ENCODE results near the gene CDK11B.
"Not testable (repeated sequence)": the region's sequence is repeated elsewhere in the genome, so short reads cannot be mapped to it uniquely, and the experiment has no call there.

The CDK11B gene

DNA sequence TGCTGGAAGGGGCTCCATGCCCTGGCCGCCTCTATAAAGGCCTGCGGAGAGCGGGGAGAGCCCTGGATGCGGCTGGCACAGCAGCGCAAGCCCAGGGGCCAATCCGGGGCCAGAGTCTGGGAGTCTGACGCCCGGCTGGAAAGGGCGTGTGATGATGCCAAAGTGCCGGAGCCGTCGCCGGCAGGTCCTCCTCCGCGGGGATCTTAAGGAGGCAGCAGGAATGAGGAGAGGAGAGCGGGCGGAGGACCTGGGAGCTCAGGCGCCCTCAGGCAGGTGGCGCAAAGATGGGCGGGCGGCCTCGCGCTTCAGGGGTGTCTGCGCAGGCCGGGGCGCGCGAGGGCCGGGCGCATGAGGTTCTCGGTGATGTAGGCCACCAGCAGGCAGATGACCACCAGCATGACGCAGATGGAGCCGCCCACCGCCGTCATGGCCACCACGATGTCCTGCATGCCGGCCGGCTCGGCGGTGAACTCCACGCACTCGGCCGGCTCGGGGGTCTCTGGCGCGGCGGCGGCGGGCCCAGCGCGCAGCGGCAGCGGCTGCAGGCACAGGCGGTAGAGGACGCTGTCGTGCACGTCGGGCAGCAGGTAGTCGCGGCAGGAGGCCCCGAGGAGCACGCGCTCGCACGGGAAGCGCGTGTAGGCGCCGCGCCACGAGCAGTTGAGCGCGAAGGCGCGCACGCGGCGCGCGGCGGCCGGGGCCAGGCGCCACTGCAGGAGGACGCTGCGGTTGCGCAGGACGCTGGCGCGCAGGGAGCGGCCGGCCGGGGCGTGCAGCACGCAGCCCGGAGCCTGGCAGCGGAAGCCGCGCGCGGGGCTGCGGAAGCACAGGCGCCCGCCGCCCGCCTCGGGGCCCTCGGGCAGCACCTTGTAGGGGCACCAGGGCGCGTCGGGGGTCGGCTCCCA lies 59.5 kb downstream of the CDK11B start:
- DNase-seq (ENCODE audit: low read depth) = no peak

DNA sequence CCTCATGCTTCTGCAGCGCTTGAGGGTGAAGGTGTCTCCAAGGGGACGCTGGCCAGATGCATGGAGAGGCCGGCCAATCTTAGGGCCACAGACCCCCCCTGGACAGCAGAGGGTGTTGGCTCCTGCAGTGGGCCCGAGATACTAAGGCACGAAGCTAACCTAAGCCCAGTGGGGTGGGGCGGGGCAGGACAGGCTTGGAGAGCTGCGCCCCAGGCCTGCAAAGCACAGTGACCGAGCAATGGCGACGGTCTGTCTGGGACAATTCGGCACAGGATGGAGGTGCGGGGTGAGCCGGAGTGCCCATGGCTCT lies 60.1 kb downstream of the CDK11B start:
- no peak for DNase-seq (ENCODE audit: low read depth)

DNA sequence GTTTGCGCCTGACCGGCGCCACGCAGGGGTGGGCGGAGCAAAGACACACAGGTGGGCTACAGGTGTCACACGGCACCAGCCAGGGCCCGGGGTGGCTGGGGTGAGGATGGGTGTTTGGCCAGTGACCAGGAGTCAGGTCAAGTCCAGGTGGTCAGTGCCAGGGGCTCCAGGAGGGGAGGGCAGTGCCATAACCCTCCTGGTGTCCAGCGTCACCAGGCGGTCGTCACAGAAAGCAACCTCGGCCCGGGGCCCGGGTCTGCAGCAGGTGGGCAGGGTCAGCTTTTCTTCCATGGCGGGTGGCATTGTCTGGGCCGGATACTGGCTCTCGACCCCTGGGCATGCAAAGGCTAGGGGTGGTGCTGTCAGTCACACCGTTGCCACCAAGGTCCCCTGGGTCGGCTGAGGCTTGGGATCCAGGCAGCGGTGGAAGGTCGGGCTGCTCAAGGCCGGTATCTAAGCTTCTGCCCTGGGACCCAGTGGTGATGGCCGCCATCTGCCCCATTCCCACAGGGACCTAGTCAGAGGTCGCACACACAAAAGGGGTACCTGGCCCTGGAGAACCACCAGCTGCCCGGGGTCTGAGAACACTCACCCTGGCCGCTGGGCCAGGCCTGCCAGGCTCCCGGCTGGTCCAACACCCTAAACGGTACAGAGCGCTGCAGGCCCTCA lies 60.6 kb downstream of the CDK11B start:
- DNase-seq (ENCODE audit: low read depth) = no peak

DNA sequence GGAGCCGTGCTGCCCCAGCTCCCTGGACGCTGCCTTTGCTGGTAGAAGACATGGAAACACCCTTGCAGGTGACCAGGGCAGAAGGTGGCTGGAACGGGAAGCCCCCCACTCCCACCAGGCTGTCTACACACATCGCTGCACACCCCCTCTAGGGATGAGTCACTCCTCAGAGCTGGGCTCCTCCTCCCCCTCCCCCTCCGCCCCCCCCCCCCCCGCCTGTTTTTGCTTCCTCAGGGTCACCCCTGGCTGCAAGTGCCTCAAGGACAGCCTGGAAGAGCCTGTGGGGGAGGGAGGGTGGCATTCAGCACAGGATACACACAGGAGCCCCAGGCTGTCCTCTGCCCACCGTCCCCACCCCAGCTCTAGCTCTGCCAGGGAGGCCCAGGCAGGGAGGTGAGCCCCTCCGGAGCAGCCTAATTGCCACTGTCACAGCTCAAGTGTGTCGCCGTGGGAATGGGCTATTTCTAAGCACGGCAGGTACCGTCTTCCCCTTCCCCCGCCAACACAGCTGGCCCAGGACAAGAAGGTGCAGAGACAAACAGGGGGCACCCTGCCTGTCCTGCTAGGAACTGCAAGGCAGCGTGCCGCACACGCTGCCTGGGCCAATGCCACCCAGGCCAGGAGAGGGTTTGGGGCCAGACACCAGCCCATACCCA lies 61.4 kb downstream of the CDK11B start:
- no peak for DNase-seq (ENCODE audit: low read depth)

DNA sequence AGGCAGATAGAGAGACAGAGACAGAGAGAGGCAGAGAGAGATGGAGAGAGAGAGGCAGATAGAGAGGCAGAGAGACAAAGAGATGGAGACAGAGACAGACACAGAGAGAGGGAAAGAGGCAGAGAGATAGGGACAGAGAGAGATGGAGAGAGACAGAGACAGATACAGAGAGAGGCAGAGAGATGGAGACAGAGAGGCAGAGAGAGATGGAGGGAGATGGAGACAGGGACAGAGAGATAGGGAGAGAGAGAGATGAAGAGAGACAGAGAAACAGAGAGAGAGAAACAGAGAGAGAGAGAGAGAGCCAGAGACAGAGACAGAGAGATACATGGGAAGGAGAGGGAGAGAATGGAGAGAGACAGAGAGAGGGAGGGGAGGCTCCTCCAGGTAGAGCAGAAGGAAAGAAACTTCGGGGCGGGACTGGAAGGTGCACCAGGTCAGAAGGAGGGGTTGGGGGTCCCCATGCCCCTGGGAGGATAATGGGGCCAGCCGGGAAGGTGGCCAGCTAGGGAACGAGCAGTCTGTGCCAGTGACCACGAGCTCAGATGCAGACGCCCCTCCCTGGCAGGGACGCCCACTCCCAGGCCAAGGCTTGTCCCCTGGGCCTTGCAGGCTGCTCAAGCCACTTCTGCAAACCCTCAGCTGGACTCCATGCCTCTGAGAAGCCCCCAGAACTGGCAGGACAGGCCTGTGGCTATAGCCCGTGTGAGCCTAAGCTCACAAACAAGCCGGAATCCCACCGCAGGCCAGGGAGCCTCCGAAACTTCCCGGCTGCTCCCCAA lies 62.1 kb downstream of the CDK11B start:
- no peak for DNase-seq (ENCODE audit: low read depth)

DNA sequence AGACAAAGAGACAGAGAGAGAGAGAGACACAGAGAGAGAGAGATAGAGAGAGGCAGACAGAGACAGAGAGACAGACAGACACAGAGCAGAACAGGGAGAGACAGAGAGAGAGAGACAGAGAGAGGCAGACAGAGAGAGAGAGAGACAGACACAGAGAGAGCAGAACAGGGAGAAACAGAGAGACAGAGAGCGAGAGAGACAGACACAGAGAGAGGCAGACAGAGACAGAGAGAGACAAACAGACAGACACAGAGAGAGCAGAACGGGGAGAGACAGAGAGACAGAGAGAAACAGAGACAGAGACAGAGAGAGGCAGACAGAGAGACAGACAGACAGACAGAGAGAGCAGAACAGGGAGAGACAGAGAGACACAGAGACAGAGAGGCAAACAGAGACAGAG lies 63.5 kb downstream of the CDK11B start:
- not testable (repeated sequence) for DNase-seq (ENCODE audit: low read depth)

DNA sequence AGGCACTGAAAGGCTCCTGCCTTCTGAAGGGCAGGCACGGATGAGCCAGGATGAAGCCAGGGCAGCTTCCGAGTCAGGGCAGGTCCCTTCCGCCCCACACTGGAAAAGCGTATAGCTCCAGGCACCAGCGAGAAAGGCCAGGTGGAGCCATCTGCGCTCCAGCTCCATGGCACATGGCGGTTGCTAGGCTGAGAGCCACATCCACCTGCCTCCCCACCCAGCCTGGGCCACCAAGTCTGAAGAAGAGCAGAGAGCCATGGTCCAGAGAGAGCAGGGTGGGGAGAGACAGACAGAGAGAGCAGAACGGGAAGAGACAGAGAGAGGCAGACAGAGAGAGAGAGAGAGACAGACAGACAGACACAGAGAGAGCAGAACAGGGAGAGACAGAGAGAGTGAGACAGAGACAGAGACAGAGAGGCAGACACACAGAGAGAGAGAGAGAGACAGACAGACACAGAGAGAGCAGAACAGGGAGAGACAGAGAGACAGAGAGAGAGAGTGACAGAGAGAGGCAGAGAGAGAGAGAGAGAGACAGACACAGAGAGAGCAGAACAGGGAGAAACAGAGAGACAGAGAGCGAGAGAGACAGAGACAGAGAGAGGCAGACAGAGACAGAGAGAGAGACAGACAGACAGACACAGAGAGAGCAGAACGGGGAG lies 64.1 kb downstream of the CDK11B start:
- DNase-seq (ENCODE audit: low read depth) = no peak

DNA sequence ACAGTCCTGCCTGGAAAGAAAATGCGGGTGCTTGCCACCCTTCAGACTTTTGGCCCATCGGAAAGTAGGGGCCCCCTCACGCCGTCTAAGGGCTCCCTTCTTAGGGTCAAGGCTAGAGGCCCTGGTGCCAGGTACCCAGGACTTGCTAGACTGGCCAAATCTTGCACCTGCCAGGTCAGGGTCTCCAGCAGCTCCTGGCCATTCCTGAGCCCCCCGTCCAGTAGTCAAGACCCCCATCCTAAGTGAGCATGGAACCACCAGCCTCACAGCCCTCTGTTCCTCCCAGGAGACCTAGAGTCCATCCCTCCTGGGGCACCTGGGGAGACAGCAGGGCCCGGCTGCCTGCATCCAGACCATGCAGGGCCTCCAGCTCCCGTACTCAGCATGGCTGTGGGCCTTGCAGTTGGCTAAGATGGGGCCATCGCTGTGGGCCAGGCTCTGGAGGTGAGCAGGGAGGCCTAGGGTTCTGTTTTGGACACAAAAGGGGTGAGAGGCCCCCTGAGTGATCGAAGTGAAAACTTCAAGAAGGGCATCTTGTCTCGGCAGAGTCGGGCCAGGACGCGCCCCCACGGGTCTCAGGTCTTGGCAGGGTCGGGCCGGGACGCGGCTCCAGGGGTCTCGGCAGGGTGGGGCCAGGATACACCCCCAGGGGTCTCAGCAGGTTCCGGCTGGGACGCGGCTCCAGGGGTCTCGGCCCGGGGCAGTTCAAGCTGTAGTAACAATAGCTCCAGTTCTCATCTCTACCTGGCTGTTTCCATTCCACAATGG lies 64.8 kb downstream of the CDK11B start:
- DNase-seq (ENCODE audit: low read depth) = no peak

DNA sequence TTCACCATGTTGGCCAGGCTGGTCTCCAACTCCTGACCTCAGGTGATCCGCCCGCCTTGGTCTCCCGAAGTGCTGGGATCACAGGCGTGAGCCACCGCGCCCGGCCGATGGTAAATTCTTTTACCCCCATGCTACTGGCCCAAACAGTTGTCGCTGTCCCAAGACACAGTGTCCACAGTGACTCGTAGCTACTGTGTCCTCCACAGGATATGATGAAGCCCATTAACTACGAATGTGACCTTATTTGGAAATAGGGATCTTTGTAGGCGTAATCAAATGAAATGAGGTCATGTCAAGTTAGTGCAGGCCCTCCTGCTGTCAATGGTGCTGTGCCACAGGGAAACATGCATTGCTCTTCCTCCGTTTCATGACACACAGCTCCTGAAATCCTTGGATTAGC lies 67.4 kb downstream of the CDK11B start:
- no peak for DNase-seq (ENCODE audit: low read depth)
